ENCODE results near the gene ZFHX3. TPM values are rescaled to one million over a fixed set of nuclear protein-coding genes. Genes with fewer than 3 reads are reported as not detected.

The ZFHX3 gene
- total RNA-seq, 2 donors from 2014 or later, result 0.79 to 2.2 TPM

DNA sequence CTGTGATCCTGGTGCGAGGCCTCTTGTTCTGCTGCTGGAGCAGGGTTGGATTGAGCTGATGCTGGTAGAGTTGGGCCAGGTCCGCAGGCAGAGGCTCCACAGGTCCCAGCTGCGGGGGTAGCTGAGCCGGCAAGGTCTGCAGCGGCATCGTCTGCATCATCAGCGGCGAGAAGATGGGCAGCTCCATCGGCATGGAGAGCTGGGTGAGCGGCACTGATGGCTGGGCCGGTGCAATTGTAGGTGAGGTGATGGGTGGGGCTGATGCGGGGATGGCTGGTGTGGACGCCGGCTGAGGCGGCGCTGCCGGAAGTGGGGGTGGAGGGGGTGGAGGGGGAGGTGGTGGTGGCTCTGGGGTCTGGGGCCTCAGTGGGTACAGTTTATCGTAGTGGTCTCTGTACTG, 251.7 kb downstream of the ZFHX3 start:
- peaks cover 2% of the 10 kb centered on the region for H3K27me3 Mint-ChIP-seq (ENCODE audit: insufficient read depth)
- H3K4me1 ChIP-seq (ENCODE audit: control insufficient read depth, insufficient read depth, low read length), result no peaks in the 10 kb centered on the region
- H3K9me3 Mint-ChIP-seq, result no peaks in the 10 kb centered on the region
- TF ChIP-seq, protein P1, sequence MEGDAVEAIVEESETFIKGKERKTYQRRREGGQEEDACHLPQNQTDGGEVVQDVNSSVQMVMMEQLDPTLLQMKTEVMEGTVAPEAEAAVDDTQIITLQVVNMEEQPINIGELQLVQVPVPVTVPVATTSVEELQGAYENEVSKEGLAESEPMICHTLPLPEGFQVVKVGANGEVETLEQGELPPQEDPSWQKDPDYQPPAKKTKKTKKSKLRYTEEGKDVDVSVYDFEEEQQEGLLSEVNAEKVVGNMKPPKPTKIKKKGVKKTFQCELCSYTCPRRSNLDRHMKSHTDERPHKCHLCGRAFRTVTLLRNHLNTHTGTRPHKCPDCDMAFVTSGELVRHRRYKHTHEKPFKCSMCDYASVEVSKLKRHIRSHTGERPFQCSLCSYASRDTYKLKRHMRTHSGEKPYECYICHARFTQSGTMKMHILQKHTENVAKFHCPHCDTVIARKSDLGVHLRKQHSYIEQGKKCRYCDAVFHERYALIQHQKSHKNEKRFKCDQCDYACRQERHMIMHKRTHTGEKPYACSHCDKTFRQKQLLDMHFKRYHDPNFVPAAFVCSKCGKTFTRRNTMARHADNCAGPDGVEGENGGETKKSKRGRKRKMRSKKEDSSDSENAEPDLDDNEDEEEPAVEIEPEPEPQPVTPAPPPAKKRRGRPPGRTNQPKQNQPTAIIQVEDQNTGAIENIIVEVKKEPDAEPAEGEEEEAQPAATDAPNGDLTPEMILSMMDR (conservative IDR thresholded peaks at IDR 0.05), result no peak
- no peaks in the 10 kb centered on the region for H3K36me3 ChIP-seq (ENCODE audit: control insufficient read depth, insufficient read depth, low read length)
- no peaks in the 10 kb centered on the region for H3K27me3 ChIP-seq (ENCODE audit: control insufficient read depth, insufficient read depth, low read length, poor library complexity, severe bottlenecking)
- no peak overlapping the region for H3K4me3 ChIP-seq (ENCODE audit: low read length)
- H3K4me3 Mint-ChIP-seq, result no peak overlapping the region
- H3K4me1 Mint-ChIP-seq, result no peaks in the 10 kb centered on the region
- no peak overlapping the region for H3K9ac ChIP-seq (ENCODE audit: extremely low read depth, low read length, poor library complexity, severe bottlenecking)
- peaks cover 13% of the 10 kb centered on the region for H3K36me3 Mint-ChIP-seq (ENCODE audit: low read depth)
- H3K9me3 ChIP-seq (ENCODE audit: control insufficient read depth, low read length), result no peaks in the 10 kb centered on the region
- WGBS, 2 experiments (ENCODE audit: insufficient coverage in 1 of 2, insufficient read length in 1 of 2), result 87 to 95% methylated on average over 3 to 18 of the region's 18 CpGs
- H3K27ac Mint-ChIP-seq, result no peak overlapping the region
- H3K27ac ChIP-seq (ENCODE audit: low read depth, low read length), result no peak overlapping the region
- DNase-seq, result no peak

DNA sequence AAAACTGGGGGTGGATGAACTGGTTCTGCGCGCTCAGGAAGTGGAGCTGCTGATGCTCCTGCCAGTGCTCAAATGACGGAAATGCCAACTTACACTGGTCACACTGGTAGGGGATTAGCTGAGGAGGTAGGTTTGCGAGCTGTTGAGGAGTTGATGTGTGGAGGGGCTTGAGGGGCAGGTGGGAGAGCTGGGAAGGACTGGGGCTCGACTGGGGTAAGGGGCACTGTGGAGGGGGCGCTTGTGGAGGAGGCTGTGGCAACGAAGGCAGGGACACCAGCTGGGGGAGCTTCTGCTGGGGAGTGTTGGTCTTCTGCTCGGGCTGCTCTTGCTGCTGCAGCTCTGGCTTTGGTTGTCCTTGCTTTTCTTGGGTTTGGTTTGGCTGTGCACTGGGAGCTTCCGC, 252.9 kb downstream of the ZFHX3 start:
- TF ChIP-seq, protein P1 (conservative IDR thresholded peaks at IDR 0.05), result no peak
- no peak overlapping the region for H3K4me3 Mint-ChIP-seq

DNA sequence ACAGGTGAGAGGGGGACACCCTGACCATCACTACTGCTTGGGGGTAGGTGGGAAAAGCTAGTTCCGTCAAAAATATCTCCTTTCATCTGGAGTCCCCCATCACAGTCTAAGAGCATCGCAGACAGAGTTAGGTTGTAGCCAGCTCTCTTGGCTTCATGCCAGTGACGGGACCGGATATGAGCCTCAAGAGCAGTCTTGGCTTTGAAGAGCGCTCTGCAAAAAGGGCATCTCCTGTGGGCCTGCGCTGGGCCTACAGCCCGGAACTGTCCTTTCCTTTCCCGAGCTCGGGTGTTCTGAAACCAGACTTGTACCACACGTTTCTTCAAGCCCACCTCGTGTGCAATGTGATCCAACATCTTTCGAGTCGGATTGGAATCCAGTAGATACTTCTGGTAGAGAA, 253.6 kb downstream of the ZFHX3 start:
- H3K4me3 ChIP-seq (ENCODE audit: low read length), result no peak overlapping the region
- peaks cover 5% of the 10 kb centered on the region for H3K27me3 ChIP-seq (ENCODE audit: control insufficient read depth, insufficient read depth, low read length, poor library complexity, severe bottlenecking)
- 95 to 97% methylated on average over 10 to 13 of the region's 13 CpGs for WGBS, 2 experiments (ENCODE audit: insufficient coverage in 1 of 2, insufficient read length in 1 of 2)
- no peaks in the 10 kb centered on the region for H3K36me3 ChIP-seq (ENCODE audit: control insufficient read depth, insufficient read depth, low read length)
- H3K4me1 Mint-ChIP-seq, result no peaks in the 10 kb centered on the region
- TF ChIP-seq, protein P1 (conservative IDR thresholded peaks at IDR 0.05), result no peak
- no peak overlapping the region for H3K4me3 Mint-ChIP-seq
- peaks cover 13% of the 10 kb centered on the region for H3K36me3 Mint-ChIP-seq (ENCODE audit: low read depth)
- H3K9me3 ChIP-seq (ENCODE audit: control insufficient read depth, low read length), result no peaks in the 10 kb centered on the region
- no peak overlapping the region for H3K27ac Mint-ChIP-seq
- H3K27me3 Mint-ChIP-seq (ENCODE audit: insufficient read depth), result peaks cover 3% of the 10 kb centered on the region
- no peak overlapping the region for H3K27ac ChIP-seq (ENCODE audit: low read depth, low read length)
- DNase-seq, result no peak
- H3K9me3 Mint-ChIP-seq, result no peaks in the 10 kb centered on the region
- H3K9ac ChIP-seq (ENCODE audit: extremely low read depth, low read length, poor library complexity, severe bottlenecking), result no peak overlapping the region
- no peaks in the 10 kb centered on the region for H3K4me1 ChIP-seq (ENCODE audit: control insufficient read depth, insufficient read depth, low read length)

More for the DNA sequence above, 252.9 kb downstream of the ZFHX3 start:
- H3K9me3 Mint-ChIP-seq, result no peaks in the 10 kb centered on the region
- no peak for DNase-seq
- Histone ChIP-seq H3K9me3 (ENCODE audit: control insufficient read depth, low read length) (no peaks in the 10 kb centered on the region), H3K4me1 (ENCODE audit: control insufficient read depth, insufficient read depth, low read length) (no peaks in the 10 kb centered on the region), H3K36me3 (ENCODE audit: control insufficient read depth, insufficient read depth, low read length) (no peaks in the 10 kb centered on the region), H3K27me3 (ENCODE audit: control insufficient read depth, insufficient read depth, low read length, poor library complexity, severe bottlenecking) (no peaks in the 10 kb centered on the region), H3K4me3 (ENCODE audit: low read length) (no peak overlapping the region), H3K9ac (ENCODE audit: extremely low read depth, low read length, poor library complexity, severe bottlenecking) (no peak overlapping the region), H3K27ac (ENCODE audit: low read depth, low read length) (no peak overlapping the region)
- H3K27me3 Mint-ChIP-seq (ENCODE audit: insufficient read depth), result peaks cover 2% of the 10 kb centered on the region
- no peak overlapping the region for H3K27ac Mint-ChIP-seq
- 88 to 95% methylated on average over 4 to 9 of the region's 9 CpGs for WGBS, 2 experiments (ENCODE audit: insufficient coverage in 1 of 2, insufficient read length in 1 of 2)
- H3K36me3 Mint-ChIP-seq (ENCODE audit: low read depth), result peaks cover 13% of the 10 kb centered on the region
- no peaks in the 10 kb centered on the region for H3K4me1 Mint-ChIP-seq
